RWPE1 (cell line): Measurements from ENCODE around the gene QRFP.

Experiments
- CTCF ChIA-PET: fragments of 350-600 bp; sonication (Branson Sonifier 250); formaldehyde crosslinking; extraction: SDS; loops from one replicate; lab custom pipeline; 2021; lab: Yijun Ruan, JAX
- POLR2A ChIA-PET: fragments of 400-600 bp; formaldehyde crosslinking; extraction: SDS; loops from one replicate; lab custom pipeline; 2020; ENCODE audit warnings: antibody characterized with exemption; ENCODE audit not compliant: low non-redundant PET; lab: Yijun Ruan, JAX
- DNase-seq: peaks from one replicate; pipeline ENCODE4 v3.0.0; 2012; ENCODE audit warnings: low spot score
- H3K27ac ChIP-seq: fragments of 450-650 bp; 2 replicates; pipeline ENCODE4 v1.5.1; 2017
- TF ChIP-seq, protein P1 (sequence below): fragments of 450-650 bp; conservative IDR thresholded peaks from 2 replicates; pipeline ENCODE4 v1.5.1; 2017; ENCODE audit warnings: low read depth, mild to moderate bottlenecking

The QRFP gene

DNA sequence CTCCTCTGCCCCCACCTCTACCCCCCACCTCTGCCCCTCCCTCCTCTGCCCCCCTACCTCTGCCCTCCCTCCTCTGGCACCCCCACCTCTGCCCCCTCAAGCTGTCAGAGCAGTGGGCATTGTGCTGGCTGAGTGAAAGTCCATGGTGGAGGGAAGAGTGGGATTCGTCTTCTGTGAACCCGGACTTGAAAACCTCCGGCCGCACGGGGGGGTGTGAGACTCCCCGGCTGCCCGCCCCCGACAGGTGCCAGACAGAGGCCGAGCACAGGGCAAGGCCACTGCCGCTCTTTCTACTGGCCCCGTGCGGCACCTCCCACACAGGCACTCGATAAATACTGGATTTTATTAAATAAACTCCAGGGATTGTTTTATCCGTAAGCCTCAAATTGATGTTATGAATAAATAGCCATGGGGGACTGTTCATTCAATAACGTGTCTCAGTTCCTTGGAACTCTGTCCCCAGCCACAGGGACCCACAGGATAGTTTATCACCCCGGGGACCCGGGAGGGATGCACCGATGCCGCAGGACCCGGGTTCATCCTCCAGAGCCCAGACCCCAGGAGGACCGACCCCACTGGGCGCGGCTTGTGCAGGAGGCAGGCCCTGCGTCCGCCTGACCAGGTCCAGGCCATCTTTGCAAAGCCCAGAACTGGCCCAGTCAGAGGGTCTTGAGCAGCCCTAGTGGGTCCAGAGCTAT lies 2.6 kb upstream of the QRFP start:
- TF ChIP-seq, protein P1, sequence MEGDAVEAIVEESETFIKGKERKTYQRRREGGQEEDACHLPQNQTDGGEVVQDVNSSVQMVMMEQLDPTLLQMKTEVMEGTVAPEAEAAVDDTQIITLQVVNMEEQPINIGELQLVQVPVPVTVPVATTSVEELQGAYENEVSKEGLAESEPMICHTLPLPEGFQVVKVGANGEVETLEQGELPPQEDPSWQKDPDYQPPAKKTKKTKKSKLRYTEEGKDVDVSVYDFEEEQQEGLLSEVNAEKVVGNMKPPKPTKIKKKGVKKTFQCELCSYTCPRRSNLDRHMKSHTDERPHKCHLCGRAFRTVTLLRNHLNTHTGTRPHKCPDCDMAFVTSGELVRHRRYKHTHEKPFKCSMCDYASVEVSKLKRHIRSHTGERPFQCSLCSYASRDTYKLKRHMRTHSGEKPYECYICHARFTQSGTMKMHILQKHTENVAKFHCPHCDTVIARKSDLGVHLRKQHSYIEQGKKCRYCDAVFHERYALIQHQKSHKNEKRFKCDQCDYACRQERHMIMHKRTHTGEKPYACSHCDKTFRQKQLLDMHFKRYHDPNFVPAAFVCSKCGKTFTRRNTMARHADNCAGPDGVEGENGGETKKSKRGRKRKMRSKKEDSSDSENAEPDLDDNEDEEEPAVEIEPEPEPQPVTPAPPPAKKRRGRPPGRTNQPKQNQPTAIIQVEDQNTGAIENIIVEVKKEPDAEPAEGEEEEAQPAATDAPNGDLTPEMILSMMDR, result no peak
- CTCF ChIA-PET, result interaction anchor here (0.6 to 1.5 kb wide), 4 partner anchors 32 to 147 kb away, joined by 3 to 6 read pairs (median 4); no protein-coding TSS in a partner anchor
- DNase-seq, result no peak
- H3K27ac ChIP-seq, result no peak overlapping the region
- POLR2A ChIA-PET, result no interaction called here

DNA sequence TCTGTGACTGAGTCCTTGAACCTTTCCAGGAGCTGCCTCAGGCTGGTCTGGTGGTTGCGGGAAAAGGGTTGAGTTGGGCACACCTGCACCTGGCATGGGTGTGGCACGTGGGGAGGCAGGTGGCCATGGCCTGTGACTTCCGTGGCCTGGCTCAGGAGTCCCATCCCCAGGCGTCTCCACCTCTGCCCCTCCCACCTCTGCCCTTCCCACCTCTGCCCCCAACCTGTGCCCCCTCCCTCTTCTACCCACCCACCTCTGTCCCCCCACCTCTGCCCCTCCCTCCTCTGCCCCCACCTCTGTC lies 1.9 kb upstream of the QRFP start:
- ChIA-PET POLR2A (no interaction called here), CTCF (interaction anchor here (0.6 to 1.5 kb wide), 3 partner anchors 16 to 100 kb away, joined by 4 to 6 read pairs (median 5); no protein-coding TSS in a partner anchor)
- TF ChIP-seq, protein P1, result no peak
- DNase-seq, result no peak
- H3K27ac ChIP-seq, result no peak overlapping the region

GRCh38 chr9:130897848-130898551 lies 1.4 kb upstream of the QRFP start:
- CTCF ChIA-PET, result interaction anchor here (0.6 to 1.5 kb wide), 4 partner anchors 15 to 100 kb away, joined by 3 to 6 read pairs (median 4); no protein-coding TSS in a partner anchor
- H3K27ac ChIP-seq, result no peak overlapping the region
- TF ChIP-seq, protein P1, result no peak
- POLR2A ChIA-PET, result no interaction called here
- no peak for DNase-seq

DNA sequence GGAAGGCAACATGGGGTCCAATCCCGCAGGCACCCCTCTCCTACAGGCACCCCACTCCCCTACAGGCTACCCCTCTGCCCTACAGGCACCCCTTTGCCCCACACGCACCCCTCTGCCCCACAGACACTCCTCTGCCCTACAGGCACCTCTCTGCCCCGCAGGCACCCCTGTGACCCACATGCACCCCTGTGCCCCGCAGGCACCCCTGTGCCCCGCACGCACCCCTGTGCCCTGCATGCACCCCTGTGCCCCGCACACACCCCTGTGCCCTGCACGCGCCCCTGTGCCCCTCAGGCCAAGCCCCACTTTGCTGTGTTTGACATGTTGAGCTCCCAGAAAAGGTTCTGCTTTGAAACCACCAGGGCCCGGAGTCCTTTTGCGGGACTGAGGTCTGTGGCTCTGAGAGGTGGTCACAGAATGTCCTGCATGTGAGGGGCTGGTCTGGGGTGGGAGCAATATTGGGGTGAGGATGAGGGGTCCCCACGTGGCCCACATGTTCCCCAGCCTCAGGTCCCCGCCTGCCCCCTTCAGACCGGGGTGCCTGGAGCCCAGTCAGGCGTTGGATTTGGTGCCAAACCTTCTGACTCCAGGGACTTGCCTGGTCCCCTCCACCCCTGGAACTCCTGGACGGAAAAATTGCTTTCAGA lies 616 bp upstream of the QRFP start:
- DNase-seq, result no peak
- TF ChIP-seq, protein P1, result no peak
- ChIA-PET POLR2A (interaction anchor here (0.7 kb wide), 1 partner anchor 78 kb away, joined by 3 read pairs; no protein-coding TSS in a partner anchor), CTCF (interaction anchor here (0.6 to 1.5 kb wide), 2 partner anchors 31 to 50 kb away, joined by 3 to 6 read pairs; no protein-coding TSS in a partner anchor)
- no peak overlapping the region for H3K27ac ChIP-seq

GRCh38 chr9:130895481-130896232 lies 955 bp downstream of the QRFP start:
- ChIA-PET CTCF (interaction anchor here (0.5 to 1.7 kb wide), 9 partner anchors 9 to 543 kb away, joined by 3 to 8 read pairs (median 3); no protein-coding TSS in a partner anchor), POLR2A (no interaction called here)
- no peak for DNase-seq
- peak overlapping the region; percentile 38 for H3K27ac ChIP-seq
- TF ChIP-seq, protein P1, result no peak
